ENCODE results near the gene LRP1B.
A peak's percentile ranks its signal among the peaks of the same experiment; 100 is the strongest.

The LRP1B gene

GRCh38 chr2:140865837-140866236 is 1265.0 kb downstream of the LRP1B start:
- TF ChIP-seq CTCF (IDR thresholded peaks at IDR 0.05; ENCODE audit: low read length): no peak
- Histone ChIP-seq H3F3A (ENCODE audit: insufficient read depth, low read length) (no peaks in the 10 kb centered on the region), H3K27ac (ENCODE audit: low read length) (no peak overlapping the region), H4K20me1 (ENCODE audit: insufficient read depth, low read length) (no peaks in the 10 kb centered on the region), H3K4me3 (ENCODE audit: low read length) (no peak overlapping the region), H3K9me3 (replicated peaks; ENCODE audit: insufficient read depth, low read length) (no peaks in the 10 kb centered on the region), H3K4me2 (ENCODE audit: low read depth, low read length) (no peak overlapping the region), H3K79me2 (ENCODE audit: low read length) (no peaks in the 10 kb centered on the region), H2AFZ (ENCODE audit: low read length) (no peak overlapping the region), H3K9ac (ENCODE audit: low read length) (no peak overlapping the region), H3K36me3 (replicated peaks; ENCODE audit: insufficient read depth, low read length) (no peaks in the 10 kb centered on the region), H3K27me3 (replicated peaks; ENCODE audit: insufficient read depth, low read length) (no peaks in the 10 kb centered on the region), H3K4me1 (ENCODE audit: low read length) (no peaks in the 10 kb centered on the region), H3K9me2 (replicated peaks; ENCODE audit: insufficient read depth, low read length) (no peaks in the 10 kb centered on the region)
- no peak for DNase-seq

DNA sequence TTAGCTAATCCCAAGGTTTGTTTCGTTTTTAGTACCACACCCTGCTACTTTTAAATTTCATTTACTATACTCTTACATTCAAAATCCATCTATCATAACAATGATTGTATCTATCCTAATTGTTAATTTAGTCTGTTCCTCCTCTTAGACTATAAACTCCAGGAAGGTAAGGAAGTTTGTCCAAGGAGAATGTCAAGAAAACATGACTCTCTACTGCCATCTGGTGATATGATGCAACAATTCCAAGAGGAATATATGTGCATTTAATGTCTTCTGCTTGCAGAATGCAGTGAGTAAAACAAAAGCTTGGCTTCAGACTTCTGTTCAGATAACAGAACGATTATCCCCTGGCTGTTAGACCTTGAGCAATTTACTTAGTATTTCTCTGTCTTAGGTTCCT is 1267.1 kb downstream of the LRP1B start:
- Histone ChIP-seq H3K4me2 (ENCODE audit: low read depth, low read length) (no peak overlapping the region), H3K36me3 (replicated peaks; ENCODE audit: insufficient read depth, low read length) (no peaks in the 10 kb centered on the region)
- peak; percentile 41 for DNase-seq

GRCh38 chr2:140862181-140862580 is 1268.6 kb downstream of the LRP1B start:
- H4K20me1 ChIP-seq (ENCODE audit: insufficient read depth, low read length): no peaks in the 10 kb centered on the region
- H3K9me2 ChIP-seq (replicated peaks; ENCODE audit: insufficient read depth, low read length): no peaks in the 10 kb centered on the region
- no peaks in the 10 kb centered on the region for H3K9me3 ChIP-seq (replicated peaks; ENCODE audit: insufficient read depth, low read length)
- H3K4me1 ChIP-seq (ENCODE audit: low read length): no peaks in the 10 kb centered on the region
- no peaks in the 10 kb centered on the region for H3K27me3 ChIP-seq (replicated peaks; ENCODE audit: insufficient read depth, low read length)
- no peak overlapping the region for H3K27ac ChIP-seq (ENCODE audit: low read length)
- no peak for DNase-seq
- H3K9ac ChIP-seq (ENCODE audit: low read length): no peak overlapping the region
- no peak overlapping the region for H2AFZ ChIP-seq (ENCODE audit: low read length)
- no peaks in the 10 kb centered on the region for H3K36me3 ChIP-seq (replicated peaks; ENCODE audit: insufficient read depth, low read length)
- no peak overlapping the region for H3K4me3 ChIP-seq (ENCODE audit: low read length)
- H3F3A ChIP-seq (ENCODE audit: insufficient read depth, low read length): no peaks in the 10 kb centered on the region
- TF ChIP-seq EZH2 (optimal IDR thresholded peaks at IDR 0.05; ENCODE audit: low read depth, low read length) (no peak), EZH2phosphoT487 (IDR thresholded peaks at IDR 0.05; ENCODE audit: low read length) (no peak), CTCF (IDR thresholded peaks at IDR 0.05; ENCODE audit: low read length) (no peak)
- H3K4me2 ChIP-seq (ENCODE audit: low read depth, low read length): no peak overlapping the region
- no peaks in the 10 kb centered on the region for H3K79me2 ChIP-seq (ENCODE audit: low read length)

More for the DNA sequence above, 1267.1 kb downstream of the LRP1B start:
- no peak overlapping the region for H3K27ac ChIP-seq (ENCODE audit: low read length)
- H4K20me1 ChIP-seq (ENCODE audit: insufficient read depth, low read length): no peaks in the 10 kb centered on the region
- no peak overlapping the region for H3K9ac ChIP-seq (ENCODE audit: low read length)
- no peak overlapping the region for H2AFZ ChIP-seq (ENCODE audit: low read length)
- no peak for TF ChIP-seq EZH2phosphoT487 (IDR thresholded peaks at IDR 0.05; ENCODE audit: low read length)
- TF ChIP-seq CTCF (IDR thresholded peaks at IDR 0.05; ENCODE audit: low read length): peak; percentile 59
- H3K4me3 ChIP-seq (ENCODE audit: low read length): no peak overlapping the region
- no peaks in the 10 kb centered on the region for H3K9me2 ChIP-seq (replicated peaks; ENCODE audit: insufficient read depth, low read length)
- H3K4me1 ChIP-seq (ENCODE audit: low read length): no peaks in the 10 kb centered on the region
- H3K79me2 ChIP-seq (ENCODE audit: low read length): no peaks in the 10 kb centered on the region
- no peaks in the 10 kb centered on the region for H3F3A ChIP-seq (ENCODE audit: insufficient read depth, low read length)
- H3K9me3 ChIP-seq (replicated peaks; ENCODE audit: insufficient read depth, low read length): no peaks in the 10 kb centered on the region
- H3K27me3 ChIP-seq (replicated peaks; ENCODE audit: insufficient read depth, low read length): no peaks in the 10 kb centered on the region

DNA sequence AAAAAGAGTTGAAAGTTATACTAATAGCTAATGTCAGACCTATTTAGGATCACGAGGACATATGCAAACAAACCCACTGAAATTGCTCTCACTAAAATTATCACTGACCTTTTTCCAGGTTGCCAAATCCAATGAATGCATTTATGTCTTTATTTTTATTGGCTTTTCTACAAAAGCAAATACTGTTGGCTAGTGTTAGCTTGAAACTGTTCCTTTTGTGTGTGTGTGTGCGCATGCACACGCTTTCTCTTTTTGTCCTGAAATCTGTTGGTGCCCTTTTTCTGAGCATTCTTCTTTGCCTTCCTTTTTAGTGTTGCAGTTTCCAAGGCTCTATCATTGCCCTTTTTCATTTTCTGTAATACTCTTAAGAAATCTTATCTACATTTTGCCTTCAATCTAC is 1269.2 kb downstream of the LRP1B start:
- no peak for DNase-seq
- no peak for TF ChIP-seq EZH2phosphoT487 (IDR thresholded peaks at IDR 0.05; ENCODE audit: low read length)
- no peak for TF ChIP-seq CTCF (IDR thresholded peaks at IDR 0.05; ENCODE audit: low read length)
- no peak for TF ChIP-seq EZH2 (optimal IDR thresholded peaks at IDR 0.05; ENCODE audit: low read depth, low read length)
- no peak overlapping the region for H3K9ac ChIP-seq (ENCODE audit: low read length)

More for the DNA sequence above, 1269.2 kb downstream of the LRP1B start:
- Histone ChIP-seq H2AFZ (ENCODE audit: low read length) (no peak overlapping the region), H3K4me3 (ENCODE audit: low read length) (no peak overlapping the region), H4K20me1 (ENCODE audit: insufficient read depth, low read length) (no peaks in the 10 kb centered on the region), H3K79me2 (ENCODE audit: low read length) (no peaks in the 10 kb centered on the region), H3K27ac (ENCODE audit: low read length) (no peak overlapping the region), H3K9me3 (replicated peaks; ENCODE audit: insufficient read depth, low read length) (no peaks in the 10 kb centered on the region), H3K4me1 (ENCODE audit: low read length) (no peaks in the 10 kb centered on the region), H3K27me3 (replicated peaks; ENCODE audit: insufficient read depth, low read length) (no peaks in the 10 kb centered on the region), H3K36me3 (replicated peaks; ENCODE audit: insufficient read depth, low read length) (no peaks in the 10 kb centered on the region), H3K4me2 (ENCODE audit: low read depth, low read length) (no peak overlapping the region), H3F3A (ENCODE audit: insufficient read depth, low read length) (no peaks in the 10 kb centered on the region), H3K9me2 (replicated peaks; ENCODE audit: insufficient read depth, low read length) (no peaks in the 10 kb centered on the region)
